Fibroblast of skin of right biceps (primary cell): Measurements from ENCODE around the gene KIF6.

ENCODE experiments used
- DNase-seq: peaks from one replicate; pipeline ENCODE4 v3.0.0-alpha.2; 2013

KIF6 gene

GRCh38 chr6:39409889-39410288 is 315.3 kb downstream of the KIF6 start:
- DNase-seq, result no peak

GRCh38 chr6:39407446-39407993 is 317.7 kb downstream of the KIF6 start:
- no peak for DNase-seq

- DNase-seq, result no peak
Measured at GRCh38 chr6:39404312-39404711, 320.9 kb downstream of the KIF6 start.

GRCh38 chr6:39403304-39403703 is 321.9 kb downstream of the KIF6 start:
- no peak for DNase-seq

GRCh38 chr6:39402239-39402751 is 322.9 kb downstream of the KIF6 start:
- no peak for DNase-seq

GRCh38 chr6:39401376-39401775 is 323.8 kb downstream of the KIF6 start:
- no peak for DNase-seq

GRCh38 chr6:39400026-39400425 is 325.2 kb downstream of the KIF6 start:
- DNase-seq, result no peak

- no peak for DNase-seq
Measured at GRCh38 chr6:39396854-39397253, 328.4 kb downstream of the KIF6 start.

- no peak for DNase-seq
Measured at GRCh38 chr6:39393075-39393474, 332.1 kb downstream of the KIF6 start.

- no peak for DNase-seq
Measured at GRCh38 chr6:39391182-39391581, 334.0 kb downstream of the KIF6 start.

- DNase-seq, result peak; percentile 25
Measured at GRCh38 chr6:39389484-39389767, 335.8 kb downstream of the KIF6 start.

GRCh38 chr6:39388606-39389483 is 336.4 kb downstream of the KIF6 start:
- peak; percentile 79 for DNase-seq

- peak; percentile 6 for DNase-seq
Measured at GRCh38 chr6:39387785-39388184, 337.4 kb downstream of the KIF6 start.

GRCh38 chr6:39386487-39386886 is 338.7 kb downstream of the KIF6 start:
- no peak for DNase-seq

- DNase-seq, result no peak
Measured at GRCh38 chr6:39381550-39382140, 343.6 kb downstream of the KIF6 start.

GRCh38 chr6:39380837-39381549 is 344.2 kb downstream of the KIF6 start:
- no peak for DNase-seq

GRCh38 chr6:39378960-39379425 is 346.2 kb downstream of the KIF6 start:
- no peak for DNase-seq

GRCh38 chr6:39378175-39378959 is 346.8 kb downstream of the KIF6 start:
- no peak for DNase-seq

GRCh38 chr6:39377539-39377950 is 347.7 kb downstream of the KIF6 start:
- peak; percentile 78 for DNase-seq

- no peak for DNase-seq
Measured at GRCh38 chr6:39375405-39375804, 349.8 kb downstream of the KIF6 start.

GRCh38 chr6:39370390-39370789 is 354.8 kb downstream of the KIF6 start:
- no peak for DNase-seq

- DNase-seq, result no peak
Measured at GRCh38 chr6:39369987-39370386, 355.2 kb downstream of the KIF6 start.

GRCh38 chr6:39367700-39368099 is 357.5 kb downstream of the KIF6 start:
- DNase-seq, result no peak
